Measurements from ENCODE around the gene IGFBP6. TPM values are rescaled to one million over a fixed set of nuclear protein-coding genes. Genes with fewer than 3 reads are reported as not detected.

The IGFBP6 gene
- total RNA-seq, 1 experiment from 2014 or later = 4.2 TPM

GRCh38 chr12:53118751-53119300 is 21.4 kb downstream of the IGFBP6 start:
- no peak overlapping the region for H4K91ac ChIP-seq (ENCODE audit: insufficient read length, low read depth, low read length)
- no peak overlapping the region for H3K14ac ChIP-seq (ENCODE audit: insufficient read depth, low read length)
- Mint-ChIP-seq H3K4me1 (peaks cover 0 to 5% of the 10 kb centered on the region in 2 experiments; a peak in 1 of 4 replicates), H3K27ac (no peak overlapping the region), H3K9me3 (peaks cover 0 to 4% of the 10 kb centered on the region in 2 experiments; a peak in 1 of 5 replicates), H3K4me3 (no peak overlapping the region), H3K27me3 (ENCODE audit: low read depth) (peaks cover 38% of the 10 kb centered on the region), H3K36me3 (ENCODE audit: insufficient read depth in 1 of 3, low read depth in 3 of 3) (no peaks in the 10 kb centered on the region)
- no peak overlapping the region for H2AFZ ChIP-seq (ENCODE audit: low read length)
- H3K18ac ChIP-seq (ENCODE audit: insufficient read length, low read depth, low read length) = no peak overlapping the region
- no peaks in the 10 kb centered on the region for H3K79me2 ChIP-seq (ENCODE audit: insufficient read depth, low read length)
- WGBS (ENCODE audit: extremely low coverage, insufficient read length, low lambda C conversion rate) = no CpG with 5 or more reads among the region's 8 CpGs
- H3T11ph ChIP-seq (ENCODE audit: low read length) = no peak overlapping the region
- H3K9ac ChIP-seq (ENCODE audit: extremely low read depth, insufficient read length, low read length) = no peak overlapping the region
- no peak overlapping the region for H2BK15ac ChIP-seq (ENCODE audit: low read depth, low read length)
- no peaks in the 10 kb centered on the region for H3K23me2 ChIP-seq (ENCODE audit: insufficient read length, low read depth, low read length, poor library complexity, severe bottlenecking)
- no peak for TF ChIP-seq CTCF (conservative IDR thresholded peaks at IDR 0.05)
- no peaks in the 10 kb centered on the region for H3K4me1 ChIP-seq (ENCODE audit: insufficient read depth, low read length)
- no peak overlapping the region for H3K4me2 ChIP-seq (ENCODE audit: insufficient read depth, insufficient read length, low read length)
- no peak overlapping the region for H4K8ac ChIP-seq (replicated peaks; ENCODE audit: insufficient read length, low read depth, low read length)
- H4K5ac ChIP-seq (ENCODE audit: insufficient read length, low read depth, low read length) = no peak overlapping the region
- DNase-seq = no peak
- no peaks in the 10 kb centered on the region for H3K79me1 ChIP-seq (ENCODE audit: insufficient read depth, low read depth, low read length, poor library complexity, severe bottlenecking)
- H3K56ac ChIP-seq (ENCODE audit: insufficient read length, low read depth, low read length) = no peak overlapping the region
- H2BK20ac ChIP-seq (ENCODE audit: low read depth, low read length, poor library complexity, severe bottlenecking) = no peak overlapping the region
- no peak overlapping the region for H2BK120ac ChIP-seq (ENCODE audit: low read depth, low read length, poor library complexity, severe bottlenecking)
- H3K4ac ChIP-seq (ENCODE audit: low read depth, low read length) = no peak overlapping the region
- H2BK12ac ChIP-seq (ENCODE audit: insufficient read length, low read depth, low read length) = no peak overlapping the region
- no peak overlapping the region for H2BK5ac ChIP-seq (ENCODE audit: insufficient read length, low read length)
- H3K27me3 ChIP-seq (ENCODE audit: insufficient read depth, low read length) = no peaks in the 10 kb centered on the region
- H4K20me1 ChIP-seq (ENCODE audit: control insufficient read depth, insufficient read depth, insufficient read length) = no peaks in the 10 kb centered on the region
- H3K9me3 ChIP-seq (ENCODE audit: control insufficient read depth, low read depth, low read length) = no peaks in the 10 kb centered on the region
- no peak overlapping the region for H2AK5ac ChIP-seq (ENCODE audit: insufficient read length, low read length)
- no peak overlapping the region for H3K23ac ChIP-seq (ENCODE audit: insufficient read length, low read depth, low read length)
- H3K27ac ChIP-seq (ENCODE audit: insufficient read length, low read depth, low read length) = no peak overlapping the region
